K562 (cell line): Measurements from ENCODE around the gene PUS7L.

Source experiments
- EZH2 ChIP-seq: IDR thresholded peaks from 2 replicates; pipeline ENCODE4 v1.6.1; 2012; ENCODE audit warnings: low read depth, mild to moderate bottlenecking, inconsistent platforms, low read length, borderline replicate concordance
- SIN3A ChIP-seq, 2 experiments: fragments of 150-350 bp in 1 of 2; IDR thresholded peaks; 2 replicates each; pipeline ENCODE4 v1.6.1; 2011 to 2016; ENCODE audit warnings: borderline replicate concordance in 2 of 2, low read depth in 2 of 2, low read length in 2 of 2, mild to moderate bottlenecking in 2 of 2, moderate library complexity in 2 of 2; ENCODE audit not compliant: control insufficient read depth in 1 of 2
- ZFX ChIP-seq: sonication (generic); formaldehyde crosslinking; IDR thresholded peaks from 2 replicates; pipeline ENCODE4 v1.8.0; 2022; ENCODE audit warnings: mild to moderate bottlenecking, missing genetic modification reagents, moderate library complexity

GRCh38 chr12:43749016-43749415, 9.6 kb downstream of the PUS7L start:
- TF ChIP-seq SIN3A (IDR thresholded peaks at IDR 0.05; ENCODE audit: borderline replicate concordance in 2 of 2, control insufficient read depth in 1 of 2, low read depth in 2 of 2, low read length in 2 of 2) (no peak), EZH2 (no peak), ZFX (CRISPR knock-in tag) (no peak)
